DOHH2 (cell line): ENCODE results near the gene LRPAP1.
"Not testable (repeated sequence)": the region's sequence is repeated elsewhere in the genome, so short reads cannot be mapped to it uniquely, and the experiment has no call there.

Source experiments
- H3F3A ChIP-seq: fragments of 200-600 bp; sonication (generic), shearing (Covaris generic); 2 replicates; pipeline ENCODE4 v1.6.0; 2016; ENCODE audit warnings: antibody characterized with exemption, mild to moderate bottlenecking; ENCODE audit not compliant: control insufficient read depth, insufficient read depth
- H3K27ac ChIP-seq: fragments of 200-600 bp; sonication (generic); 2 replicates; pipeline ENCODE4 v1.5.1; 2014; ENCODE audit warnings: low read depth, mild to moderate bottlenecking, low read length, moderate library complexity
- H3K27me3 ChIP-seq: fragments of 200-600 bp; sonication (generic); 2 replicates; pipeline ENCODE4 v1.6.1; 2014; ENCODE audit warnings: mild to moderate bottlenecking, low read length, mixed read lengths; ENCODE audit not compliant: control insufficient read depth
- H3K36me3 ChIP-seq: fragments of 200-600 bp; sonication (generic); 2 replicates; pipeline ENCODE4 v1.6.1; 2014; ENCODE audit warnings: mild to moderate bottlenecking, low read length, moderate library complexity, mixed read lengths; ENCODE audit not compliant: control insufficient read depth
- H3K4me1 ChIP-seq: fragments of 200-600 bp; sonication (generic); 2 replicates; pipeline ENCODE4 v1.6.1; 2014; ENCODE audit warnings: mild to moderate bottlenecking, low read length, mixed read lengths; ENCODE audit not compliant: control insufficient read depth
- H3K4me2 ChIP-seq: fragments of 200-600 bp; sonication (generic); 2 replicates; pipeline ENCODE4 v1.6.0; 2014; ENCODE audit warnings: mild to moderate bottlenecking, low read length, moderate library complexity
- H3K4me3 ChIP-seq: fragments of 200-600 bp; sonication (generic); 2 replicates; pipeline ENCODE4 v1.5.1; 2014; ENCODE audit warnings: mild to moderate bottlenecking, low read length, mixed read lengths
- H3K79me2 ChIP-seq: fragments of 200-600 bp; sonication (generic); 2 replicates; pipeline ENCODE4 v1.6.1; 2014; ENCODE audit warnings: mild to moderate bottlenecking, low read length, mixed read lengths; ENCODE audit not compliant: control insufficient read depth
- H3K9me2 ChIP-seq: fragments of 200-600 bp; sonication (generic); replicated peaks from 2 replicates; pipeline ENCODE4 v1.6.1; 2014; ENCODE audit warnings: mild to moderate bottlenecking, low read length, mixed read lengths; ENCODE audit not compliant: control insufficient read depth
- H3K9me3 ChIP-seq: fragments of 200-600 bp; sonication (generic); 2 replicates; pipeline ENCODE4 v1.6.1; 2014; ENCODE audit warnings: antibody characterized with exemption, low read length, mixed read lengths; ENCODE audit not compliant: control insufficient read depth, insufficient read depth
- H4K20me1 ChIP-seq: fragments of 200-600 bp; sonication (generic); 2 replicates; pipeline ENCODE4 v1.6.0; 2014; ENCODE audit warnings: low read depth, mild to moderate bottlenecking, antibody characterized with exemption, low read length, moderate library complexity; ENCODE audit not compliant: control insufficient read depth, insufficient read depth
- CTCF ChIP-seq: fragments of 200-600 bp; sonication (generic); IDR thresholded peaks from one replicate; pipeline ENCODE4 v1.5.1; 2014; ENCODE audit warnings: antibody characterized with exemption, mild to moderate bottlenecking, low read depth, low read length; ENCODE audit not compliant: poor library complexity, severe bottlenecking
- EZH2phosphoT487 ChIP-seq: fragments of 200-600 bp; sonication (generic); IDR thresholded peaks from 2 replicates; pipeline ENCODE4 v1.6.1; 2017; ENCODE audit warnings: borderline replicate concordance, mild to moderate bottlenecking, antibody characterized with exemption, low read length, moderate library complexity, mixed read lengths

LRPAP1 gene

GRCh38 chr4:3572363-3572762, 40.1 kb upstream of the LRPAP1 start:
- no peak overlapping the region for H3K4me2 ChIP-seq
- TF ChIP-seq CTCF, result no peak
- no peak for TF ChIP-seq EZH2phosphoT487

GRCh38 chr4:3571921-3572320, 39.7 kb upstream of the LRPAP1 start:
- no peaks in the 10 kb centered on the region for H3K27me3 ChIP-seq
- H3K4me1 ChIP-seq, result no peaks in the 10 kb centered on the region

More at GRCh38 chr4:3572363-3572762, 40.1 kb upstream of the LRPAP1 start:
- Histone ChIP-seq H3K27ac (no peak overlapping the region), H3K9me2 (no peaks in the 10 kb centered on the region), H4K20me1 (no peaks in the 10 kb centered on the region), H3K4me3 (no peak overlapping the region), H3K27me3 (no peaks in the 10 kb centered on the region), H3K36me3 (no peaks in the 10 kb centered on the region), H3K9me3 (peaks cover 9% of the 10 kb centered on the region; the same call in 1 of the 2 replicates), H3K79me2 (no peaks in the 10 kb centered on the region), H3K4me1 (no peaks in the 10 kb centered on the region), H3F3A (0 out of 2 replicates have a peak, but pooled peaks cover 3% of the 10 kb centered on the region)

GRCh38 chr4:3570923-3571322, 38.7 kb upstream of the LRPAP1 start:
- not testable (repeated sequence) for H3F3A ChIP-seq, H3K27ac ChIP-seq, H3K4me3 ChIP-seq, H3K4me2 ChIP-seq, H3K4me1 ChIP-seq, H3K9me2 ChIP-seq, H3K27me3 ChIP-seq, H3K79me2 ChIP-seq, H3K36me3 ChIP-seq, H4K20me1 ChIP-seq
- H3K9me3 ChIP-seq, result peaks cover 14% of the 10 kb centered on the region; the same call in 1 of the 2 replicates

More at GRCh38 chr4:3571921-3572320, 39.7 kb upstream of the LRPAP1 start:
- Histone ChIP-seq H3K79me2 (no peaks in the 10 kb centered on the region), H3K4me2 (no peak overlapping the region), H4K20me1 (no peaks in the 10 kb centered on the region), H3K27ac (no peak overlapping the region), H3K9me2 (no peaks in the 10 kb centered on the region), H3F3A (0 out of 2 replicates have a peak, but pooled peaks cover 3% of the 10 kb centered on the region), H3K9me3 (peaks cover 13% of the 10 kb centered on the region; the same call in 1 of the 2 replicates), H3K36me3 (no peaks in the 10 kb centered on the region), H3K4me3 (no peak overlapping the region)
- TF ChIP-seq CTCF (no peak), EZH2phosphoT487 (no peak)

GRCh38 chr4:3569611-3570010, 37.4 kb upstream of the LRPAP1 start:
- H3K9me3 ChIP-seq, result peaks cover 14% of the 10 kb centered on the region; the same call in 1 of the 2 replicates
- H3K4me3 ChIP-seq, result not testable (repeated sequence)

GRCh38 chr4:3566701-3567100, 34.5 kb upstream of the LRPAP1 start:
- not testable (repeated sequence) for H3K27ac ChIP-seq, H3K4me1 ChIP-seq, H3K4me2 ChIP-seq, H4K20me1 ChIP-seq, H3K79me2 ChIP-seq, H3K27me3 ChIP-seq, H3F3A ChIP-seq, H3K4me3 ChIP-seq, H3K9me2 ChIP-seq, H3K36me3 ChIP-seq
- peaks cover 14% of the 10 kb centered on the region; the same call in 1 of the 2 replicates for H3K9me3 ChIP-seq

More at GRCh38 chr4:3569611-3570010, 37.4 kb upstream of the LRPAP1 start:
- not testable (repeated sequence) for H3K27me3 ChIP-seq, H3K4me2 ChIP-seq, H3K4me1 ChIP-seq, H3F3A ChIP-seq, H3K36me3 ChIP-seq, H4K20me1 ChIP-seq, H3K27ac ChIP-seq, H3K9me2 ChIP-seq, H3K79me2 ChIP-seq

- not testable (repeated sequence) for H3K4me1 ChIP-seq, H3F3A ChIP-seq
These were observed 34.1 kb upstream of the LRPAP1 start for GRCh38 chr4:3566301-3566700.

More at GRCh38 chr4:3566301-3566700, 34.1 kb upstream of the LRPAP1 start:
- not testable (repeated sequence) for H3K4me3 ChIP-seq, H4K20me1 ChIP-seq, H3K27me3 ChIP-seq, H3K36me3 ChIP-seq, H3K4me2 ChIP-seq, H3K9me2 ChIP-seq, H3K79me2 ChIP-seq, H3K27ac ChIP-seq
- peaks cover 14% of the 10 kb centered on the region; the same call in 1 of the 2 replicates for H3K9me3 ChIP-seq
